Upper lobe of right lung (tissue), 1 donor: ENCODE results near the gene MOXD1. TPM values are rescaled to one million over a fixed set of nuclear protein-coding genes. Genes with fewer than 3 reads are reported as not detected.

Experiments
- ATAC-seq: fragments of 200-7000 bp; cut with Tn5 transposase; one replicate; pipeline ENCODE4 v1.9.1; 2020; ENCODE audit warnings: mild to moderate bottlenecking, moderate library complexity
- DNase-seq: peaks from one replicate; pipeline ENCODE4 v3.0.0-alpha.2; 2020
- H3K27ac ChIP-seq: fragments of 200-600 bp; one replicate; pipeline ENCODE4 v1.8.0; 2022
- H3K27me3 ChIP-seq: fragments of 200-600 bp; one replicate; pipeline ENCODE4 v1.8.0; 2022; ENCODE audit warnings: mild to moderate bottlenecking
- H3K36me3 ChIP-seq: fragments of 200-600 bp; one replicate; pipeline ENCODE4 v1.8.0; 2022
- H3K4me1 ChIP-seq: fragments of 200-600 bp; one replicate; pipeline ENCODE4 v1.8.0; 2022
- H3K4me3 ChIP-seq: fragments of 200-600 bp; one replicate; pipeline ENCODE4 v1.8.0; 2022; ENCODE audit warnings: mild to moderate bottlenecking
- H3K9me3 ChIP-seq: fragments of 200-600 bp; one replicate; pipeline ENCODE4 v1.8.0; 2022
- CTCF ChIP-seq: fragments of 200-600 bp; IDR thresholded peaks from one replicate; pipeline ENCODE4 v1.8.0; 2022; ENCODE audit warnings: antibody characterized with exemption
- intact Hi-C: fragments of 100-400 bp; cut with DNase I; formaldehyde crosslinking; loops from one replicate; pipeline ENCODE4 v1.11.0; 2022
- total RNA-seq: library from RNA; stranded (reverse); fragmentation: NEBNext Ultra II Directional; extraction: Animal tissue kit (Norgen Biotek cat#: 25700); gene quantifications from one replicate; pipeline ENCODE4 v1.2.1, GENCODE V29; 2021
- donor health status: DM: no; HTN: yes; CAD: no; lungs with severe emphysema.

The MOXD1 gene
- total RNA-seq, 1 donor from 2014 or later: 24.0 TPM

DNA sequence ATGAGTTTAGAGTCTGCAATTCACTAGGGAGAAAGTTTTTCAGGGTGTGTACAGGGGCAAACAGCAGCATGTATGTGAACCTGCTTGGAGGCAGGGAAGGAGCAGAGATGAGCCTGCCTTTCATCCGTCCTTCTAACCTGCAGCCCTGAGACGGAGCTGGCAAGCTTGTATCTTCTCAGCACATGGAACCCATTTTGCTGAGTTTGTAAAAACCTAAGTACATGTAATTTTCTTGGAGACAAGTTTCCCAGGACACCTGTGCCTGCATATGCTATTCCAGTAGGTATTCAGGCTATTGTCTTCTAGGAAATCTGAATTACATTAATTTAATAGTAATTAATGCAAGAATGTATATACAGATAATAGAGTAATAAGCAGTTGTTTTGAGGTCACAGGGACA is 28.8 kb upstream of the MOXD1 start:
- DNase-seq (no peak), ATAC-seq (no peak)
- Histone ChIP-seq H3K4me3 (no peak overlapping the region), H3K36me3 (no peaks in the 10 kb centered on the region), H3K27me3 (peaks cover 5% of the 10 kb centered on the region), H3K9me3 (no peaks in the 10 kb centered on the region), H3K4me1 (no peaks in the 10 kb centered on the region), H3K27ac (no peak overlapping the region)
- intact Hi-C loops: no loop called here
- no peak for TF ChIP-seq CTCF

DNA sequence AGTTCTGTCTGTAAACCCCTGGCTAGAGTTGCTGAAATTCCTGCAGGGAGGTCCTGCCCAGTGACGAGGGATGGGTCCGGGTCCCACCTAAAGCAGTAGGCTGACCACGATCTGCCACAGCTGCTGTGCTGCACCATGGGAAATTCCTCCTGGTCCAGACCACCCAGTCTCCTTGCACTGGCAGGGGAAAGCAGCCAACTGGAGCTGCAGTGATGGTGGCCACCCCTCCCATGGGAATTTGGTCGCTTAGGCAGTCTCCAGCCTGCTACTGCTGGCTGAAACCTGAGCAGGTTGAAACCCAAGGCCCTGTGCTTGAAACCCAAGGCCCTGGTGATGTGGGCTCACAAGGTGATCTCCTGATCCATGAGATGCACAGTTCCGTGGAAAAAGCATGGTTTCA is 23.9 kb upstream of the MOXD1 start:
- ATAC-seq: no peak
- no peak for DNase-seq
- Histone ChIP-seq H3K9me3 (no peaks in the 10 kb centered on the region), H3K27ac (no peak overlapping the region), H3K27me3 (peaks cover 3% of the 10 kb centered on the region), H3K36me3 (no peaks in the 10 kb centered on the region), H3K4me1 (no peaks in the 10 kb centered on the region), H3K4me3 (no peak overlapping the region)
- intact Hi-C loops: no loop called here
- TF ChIP-seq CTCF: no peak

- no peak for TF ChIP-seq CTCF
- Histone ChIP-seq H3K9me3 (no peaks in the 10 kb centered on the region), H3K27ac (no peak overlapping the region), H3K4me3 (no peak overlapping the region), H3K36me3 (no peaks in the 10 kb centered on the region), H3K4me1 (no peaks in the 10 kb centered on the region), H3K27me3 (no peaks in the 10 kb centered on the region)
- ATAC-seq: no peak
- intact Hi-C loops: no loop called here
- DNase-seq: no peak
Measured at GRCh38 chr6:132423839-132424238, 22.6 kb upstream of the MOXD1 start.

DNA sequence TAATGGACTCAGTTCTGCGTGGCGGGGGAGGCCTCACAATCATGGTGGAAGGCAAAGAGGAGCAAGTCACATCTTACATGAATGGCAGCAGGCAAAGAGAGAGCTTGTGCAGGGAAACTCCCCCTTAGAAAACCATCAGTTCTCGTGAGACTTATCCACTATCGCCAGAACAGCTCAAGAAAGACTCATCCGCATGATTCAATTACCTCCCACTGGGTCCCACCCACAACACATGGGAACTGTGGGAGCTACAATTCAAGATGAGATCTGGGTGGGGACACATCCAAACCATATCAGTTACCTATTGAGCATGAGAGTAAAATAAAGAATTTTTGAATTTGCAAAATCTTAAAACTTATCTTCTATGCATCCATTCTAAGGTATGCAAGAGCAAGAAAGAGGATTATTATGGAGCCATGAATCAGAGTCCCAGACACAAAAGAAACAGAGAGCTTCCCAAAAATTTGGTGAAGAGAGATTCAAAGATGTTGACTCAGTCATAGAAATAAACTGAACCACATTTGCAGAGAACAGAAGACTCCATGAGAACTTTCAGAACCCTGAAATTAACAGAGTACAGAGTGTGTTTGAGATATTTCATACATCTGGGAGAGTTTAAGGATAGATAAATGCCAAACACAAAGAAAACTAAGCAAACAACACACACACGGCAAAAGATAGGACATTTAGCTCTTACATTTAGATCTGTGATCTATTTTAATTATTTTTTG is 17.1 kb upstream of the MOXD1 start:
- intact Hi-C loops: no loop called here
- Histone ChIP-seq H3K9me3 (no peaks in the 10 kb centered on the region), H3K27ac (no peak overlapping the region), H3K36me3 (no peaks in the 10 kb centered on the region), H3K4me3 (no peak overlapping the region), H3K4me1 (no peaks in the 10 kb centered on the region), H3K27me3 (no peaks in the 10 kb centered on the region)
- DNase-seq: no peak
- TF ChIP-seq CTCF: no peak
- ATAC-seq: no peak

DNA sequence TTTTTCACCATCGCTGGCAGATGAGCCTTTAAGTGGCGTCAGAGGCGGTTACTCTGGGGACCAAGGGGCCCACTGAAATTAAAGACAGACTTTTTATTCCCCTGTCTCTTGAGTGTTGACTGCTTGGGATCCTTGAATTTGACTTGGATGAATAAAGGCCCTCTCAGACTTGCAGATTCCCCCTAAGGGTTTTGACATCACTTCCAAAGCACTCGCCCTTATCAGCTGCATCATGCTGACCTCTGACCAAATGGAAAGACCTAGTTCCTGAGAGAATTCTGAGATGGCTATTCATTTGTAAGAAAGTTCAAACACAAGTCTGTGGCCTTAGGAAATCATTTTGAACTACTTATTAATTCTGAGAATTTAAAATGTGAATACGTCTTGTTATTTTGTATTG is 13.5 kb upstream of the MOXD1 start:
- intact Hi-C loops: no loop called here
- no peak for DNase-seq
- Histone ChIP-seq H3K4me1 (no peaks in the 10 kb centered on the region), H3K4me3 (no peak overlapping the region), H3K9me3 (no peaks in the 10 kb centered on the region), H3K27me3 (no peaks in the 10 kb centered on the region), H3K36me3 (no peaks in the 10 kb centered on the region), H3K27ac (no peak overlapping the region)
- no peak for TF ChIP-seq CTCF
- no peak for ATAC-seq

GRCh38 chr6:132414322-132414721 is 13.0 kb upstream of the MOXD1 start:
- intact Hi-C loops: no loop called here
- H3K27ac ChIP-seq: no peak overlapping the region
- no peaks in the 10 kb centered on the region for H3K36me3 ChIP-seq
- DNase-seq (no peak), ATAC-seq (no peak)
- no peaks in the 10 kb centered on the region for H3K9me3 ChIP-seq
- H3K4me3 ChIP-seq: no peak overlapping the region
- no peaks in the 10 kb centered on the region for H3K27me3 ChIP-seq
- H3K4me1 ChIP-seq: no peaks in the 10 kb centered on the region
- no peak for TF ChIP-seq CTCF
